ENCODE measurements around the gene ACADM.

GRCh38 chr1:75785983-75786853, 61.7 kb downstream of the ACADM start, which contains the start of gene RABGGTB:
- TF ChIP-seq CTCF (conservative IDR thresholded peaks at IDR 0.05; ENCODE audit: low read depth, low read length) (no peak), EZH2 (IDR thresholded peaks at IDR 0.05; ENCODE audit: borderline replicate concordance, low read depth, low read length, poor library complexity, severe bottlenecking) (no peak)
